Type B pancreatic cell (in vitro differentiated cells): ENCODE data around the gene BCAS3. TPM values are rescaled to one million over a fixed set of nuclear protein-coding genes. Genes with fewer than 3 reads are reported as not detected.
A peak's percentile ranks its signal among the peaks of the same experiment; 100 is the strongest.
"Not testable (repeated sequence)": the region's sequence is repeated elsewhere in the genome, so short reads cannot be mapped to it uniquely, and the experiment has no call there.

Experiments
- DNase-seq: peaks from one replicate; pipeline ENCODE4 v3.0.0; 2021; ENCODE audit warnings: mixed read lengths; ENCODE audit not compliant: unreplicated experiment; ENCODE audit errors: extremely low spot score
- H3K27ac Mint-ChIP-seq: 2 replicates; pipeline ENCODE4 v1.8.0; 2021; ENCODE audit warnings: mild to moderate bottlenecking, mixed read lengths
- H3K27me3 Mint-ChIP-seq: 2 replicates; pipeline ENCODE4 v1.8.0; 2021; ENCODE audit warnings: mixed read lengths
- H3K36me3 Mint-ChIP-seq: 2 replicates; pipeline ENCODE4 v1.8.0; 2021; ENCODE audit warnings: mixed read lengths
- H3K4me1 Mint-ChIP-seq: one replicate; pipeline ENCODE4 v1.8.0; 2021; ENCODE audit warnings: mixed read lengths; ENCODE audit not compliant: unreplicated experiment
- H3K4me3 Mint-ChIP-seq: 2 replicates; pipeline ENCODE4 v1.8.0; 2021; ENCODE audit warnings: mild to moderate bottlenecking, mixed read lengths
- H3K9me3 Mint-ChIP-seq: 2 replicates; pipeline ENCODE4 v1.8.0; 2021; ENCODE audit warnings: mixed read lengths
- CTCF ChIP-seq: fragments of 200-600 bp; sonication (generic); conservative IDR thresholded peaks from 2 replicates; pipeline ENCODE4 v1.5.0; 2021; ENCODE audit warnings: antibody characterized with exemption, mild to moderate bottlenecking
- total RNA-seq: library from RNA; stranded (reverse); gene quantifications from 2 replicates; pipeline ENCODE4 v1.2.1, GENCODE V29; 2021; ENCODE audit warnings: low replicate concordance

BCAS3 gene
- total RNA-seq, 1 donor from 2014 or later, result 23.0 TPM

- H3K9me3 Mint-ChIP-seq, result no peaks in the 10 kb centered on the region
- H3K4me1 Mint-ChIP-seq, result peaks cover 44% of the 10 kb centered on the region
- H3K27ac Mint-ChIP-seq, result no peak overlapping the region
- no peak for DNase-seq
- no peak for TF ChIP-seq CTCF
- H3K36me3 Mint-ChIP-seq, result no peaks in the 10 kb centered on the region
- H3K27me3 Mint-ChIP-seq, result no peaks in the 10 kb centered on the region
- no peak overlapping the region for H3K4me3 Mint-ChIP-seq
Observed at GRCh38 chr17:61143026-61143425, 465.4 kb downstream of the BCAS3 start.

- Mint-ChIP-seq H3K27ac (no peak overlapping the region), H3K4me1 (peaks cover 42% of the 10 kb centered on the region), H3K4me3 (no peak overlapping the region), H3K27me3 (no peaks in the 10 kb centered on the region), H3K36me3 (no peaks in the 10 kb centered on the region), H3K9me3 (no peaks in the 10 kb centered on the region)
- no peak for TF ChIP-seq CTCF
- no peak for DNase-seq
Observed at GRCh38 chr17:61144137-61144536, 466.5 kb downstream of the BCAS3 start.

GRCh38 chr17:61144617-61145564 lies 467.2 kb downstream of the BCAS3 start:
- no peak for TF ChIP-seq CTCF
- no peaks in the 10 kb centered on the region for H3K36me3 Mint-ChIP-seq
- peak overlapping the region; percentile 45 for H3K27ac Mint-ChIP-seq
- H3K9me3 Mint-ChIP-seq, result no peaks in the 10 kb centered on the region
- H3K27me3 Mint-ChIP-seq, result no peaks in the 10 kb centered on the region
- peak overlapping the region; percentile 59 for H3K4me3 Mint-ChIP-seq
- H3K4me1 Mint-ChIP-seq, result peaks cover 44% of the 10 kb centered on the region
- peak; percentile 72 for DNase-seq

GRCh38 chr17:61146833-61147232 lies 469.2 kb downstream of the BCAS3 start:
- H3K36me3 Mint-ChIP-seq, result not testable (repeated sequence)

GRCh38 chr17:61149106-61149825 lies 471.6 kb downstream of the BCAS3 start:
- Mint-ChIP-seq H3K4me3 (no peak overlapping the region), H3K9me3 (no peaks in the 10 kb centered on the region), H3K27ac (peak overlapping the region; percentile 15), H3K27me3 (no peaks in the 10 kb centered on the region), H3K36me3 (no peaks in the 10 kb centered on the region), H3K4me1 (peaks cover 50% of the 10 kb centered on the region)
- no peak for DNase-seq
- no peak for TF ChIP-seq CTCF

More at GRCh38 chr17:61146833-61147232, 469.2 kb downstream of the BCAS3 start:
- H3K4me1 Mint-ChIP-seq, result peaks cover 53% of the 10 kb centered on the region
- not testable (repeated sequence) for H3K27me3 Mint-ChIP-seq, H3K27ac Mint-ChIP-seq, H3K9me3 Mint-ChIP-seq, DNase-seq, H3K4me3 Mint-ChIP-seq
